Mesendoderm (in vitro differentiated cells): Measurements from ENCODE around the gene FBXW12.

Experiments
- DNase-seq: peaks from one replicate; pipeline ENCODE4 v3.0.0; 2013
- H2AK5ac ChIP-seq: 2 replicates; pipeline ENCODE4 v1.6.1; 2013; ENCODE audit warnings: low read length, inconsistent platforms
- H2BK120ac ChIP-seq: 2 replicates; pipeline ENCODE4 v1.6.1; 2013; ENCODE audit warnings: low read depth, mild to moderate bottlenecking, low read length, moderate library complexity, mixed read lengths
- H2BK15ac ChIP-seq: replicated peaks from 2 replicates; pipeline ENCODE4 v1.6.1; 2013; ENCODE audit warnings: low read depth, mild to moderate bottlenecking, moderate library complexity
- H2BK5ac ChIP-seq: 2 replicates; pipeline ENCODE4 v1.6.1; 2013; ENCODE audit warnings: low read length, inconsistent platforms
- H3K18ac ChIP-seq: 2 replicates; pipeline ENCODE4 v1.6.1; 2013; ENCODE audit warnings: mild to moderate bottlenecking, low read length, mixed read lengths
- H3K23ac ChIP-seq: one replicate; pipeline ENCODE4 v1.6.1; 2013; ENCODE audit warnings: low read length
- H3K27ac ChIP-seq: 2 replicates; pipeline ENCODE4 v1.5.1; 2013; ENCODE audit warnings: low read depth, mild to moderate bottlenecking, inconsistent platforms, low read length, moderate library complexity
- H3K27me3 ChIP-seq: 2 replicates; pipeline ENCODE4 v1.6.1; 2013; ENCODE audit warnings: low read length, control low read depth, mild to moderate bottlenecking, inconsistent platforms; ENCODE audit not compliant: insufficient read depth, poor library complexity
- H3K36me3 ChIP-seq: 2 replicates; pipeline ENCODE4 v1.6.1; 2013; ENCODE audit warnings: low read length, inconsistent platforms; ENCODE audit not compliant: control insufficient read depth, insufficient read depth
- H3K4ac ChIP-seq: one replicate; pipeline ENCODE4 v1.6.1; 2013; ENCODE audit warnings: low read depth, mild to moderate bottlenecking, low read length, moderate library complexity
- H3K4me1 ChIP-seq: 2 replicates; pipeline ENCODE4 v1.6.1; 2013; ENCODE audit warnings: low read depth, low read length, inconsistent platforms; ENCODE audit not compliant: control insufficient read depth
- H3K4me2 ChIP-seq: 2 replicates; pipeline ENCODE4 v1.6.1; 2013; ENCODE audit warnings: low read length
- H3K4me3 ChIP-seq: 2 replicates; pipeline ENCODE4 v1.5.1; 2013; ENCODE audit warnings: mild to moderate bottlenecking, low read length
- H3K56ac ChIP-seq: one replicate; pipeline ENCODE4 v1.6.1; 2013; ENCODE audit warnings: low read length
- H3K79me1 ChIP-seq: 2 replicates; pipeline ENCODE4 v1.6.1; 2013; ENCODE audit warnings: low read length, inconsistent platforms
- H3K79me2 ChIP-seq: 2 replicates; pipeline ENCODE4 v1.6.1; 2013; ENCODE audit warnings: mild to moderate bottlenecking, low read length; ENCODE audit not compliant: control insufficient read depth, insufficient read depth
- H3K9ac ChIP-seq: 2 replicates; pipeline ENCODE4 v1.6.1; 2013; ENCODE audit warnings: low read length, inconsistent platforms
- H4K5ac ChIP-seq: one replicate; pipeline ENCODE4 v1.6.1; 2013; ENCODE audit warnings: low read length
- H4K8ac ChIP-seq: one replicate; pipeline ENCODE4 v1.6.1; 2013; ENCODE audit warnings: low read depth, mild to moderate bottlenecking, control low read depth, low read length, moderate library complexity
- WGBS: extraction: QIAGEN DNeasy Blood & Tissue Kit; methylation state at CpG from one replicate; pipeline ENCODE4 v1.1.7; 2013; ENCODE audit warnings: low lambda C conversion rate, missing lambda C conversion rate; ENCODE audit not compliant: insufficient coverage; ENCODE audit errors: extremely low coverage; 5-methylcytosine and 5-hydroxymethylcytosine counted together

FBXW12 gene

DNA sequence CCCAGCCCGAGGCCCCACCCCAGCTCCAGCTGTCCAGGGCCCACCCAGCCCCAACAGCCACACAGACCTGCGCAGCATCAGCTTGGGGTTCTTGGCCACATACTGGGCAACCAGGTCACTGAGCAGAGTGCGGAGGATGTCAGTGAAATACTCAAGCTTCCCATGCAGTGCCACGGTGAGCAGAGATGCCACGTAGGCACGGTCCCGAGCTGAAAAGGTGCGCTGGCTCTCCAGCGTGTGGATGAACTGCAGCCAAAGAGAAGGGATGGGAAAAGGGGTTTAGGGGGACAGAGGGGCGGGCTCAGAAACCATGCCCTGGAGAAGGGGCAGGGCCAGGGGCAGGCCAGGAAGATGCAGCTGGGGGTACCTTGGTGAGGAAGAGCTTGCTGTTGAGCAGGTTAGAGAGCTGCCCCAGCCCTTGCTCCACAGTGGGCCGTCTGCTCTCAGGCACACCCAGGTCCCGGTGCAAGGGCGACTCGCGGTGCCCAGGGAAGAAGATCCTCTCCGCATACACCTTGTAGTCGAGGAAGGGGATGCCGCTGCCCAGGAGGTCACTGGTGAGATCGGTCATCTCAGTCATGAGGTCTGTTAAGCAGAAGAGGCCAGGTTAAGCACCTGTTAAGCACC is 40.5 kb downstream of the FBXW12 start:
- DNase-seq = no peak
- Histone ChIP-seq H2BK15ac (no peak overlapping the region), H3K23ac (no peak overlapping the region), H4K8ac (no peak overlapping the region), H3K79me1 (no peaks in the 10 kb centered on the region), H2BK120ac (no peak overlapping the region), H3K56ac (no peak overlapping the region), H3K79me2 (no peaks in the 10 kb centered on the region), H3K4me1 (no peaks in the 10 kb centered on the region), H3K27me3 (no peaks in the 10 kb centered on the region), H3K4ac (no peak overlapping the region), H3K18ac (no peak overlapping the region), H3K36me3 (peaks cover 27% of the 10 kb centered on the region), H3K9ac (no peak overlapping the region), H2BK5ac (no peak overlapping the region), H3K4me2 (no peak overlapping the region), H2AK5ac (no peak overlapping the region), H3K27ac (no peak overlapping the region), H4K5ac (no peak overlapping the region), H3K4me3 (no peak overlapping the region)
- no CpG with 5 or more reads among the region's 19 CpGs for WGBS

DNA sequence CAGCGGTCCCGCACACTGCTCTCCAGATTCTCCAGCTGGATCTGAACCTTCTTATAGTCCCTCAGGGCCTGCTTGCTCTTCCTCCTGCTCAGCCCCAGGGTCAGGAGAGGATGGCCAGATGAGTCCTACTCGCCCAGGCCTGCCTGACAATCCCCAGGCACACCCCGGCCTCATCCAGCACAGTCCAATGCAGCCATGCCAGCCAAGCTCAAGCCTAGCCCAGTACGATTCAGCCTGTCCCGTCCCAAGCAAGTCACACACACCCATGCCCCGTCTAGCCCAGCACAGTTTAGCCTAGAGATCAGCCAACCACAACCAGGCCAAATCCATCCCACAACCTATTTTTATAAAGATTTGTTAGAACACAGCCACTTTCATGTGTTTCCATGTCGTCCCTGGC is 41.1 kb downstream of the FBXW12 start:
- H3K27ac ChIP-seq = no peak overlapping the region
- no peaks in the 10 kb centered on the region for H3K79me1 ChIP-seq
- no peak overlapping the region for H2BK15ac ChIP-seq
- no peak overlapping the region for H4K8ac ChIP-seq
- no peak overlapping the region for H3K56ac ChIP-seq
- H2BK5ac ChIP-seq = no peak overlapping the region
- H4K5ac ChIP-seq = no peak overlapping the region
- H3K23ac ChIP-seq = no peak overlapping the region
- no peak overlapping the region for H2AK5ac ChIP-seq
- WGBS = no CpG with 5 or more reads among the region's 8 CpGs
- H2BK120ac ChIP-seq = no peak overlapping the region
- peaks cover 29% of the 10 kb centered on the region for H3K36me3 ChIP-seq
- H3K9ac ChIP-seq = no peak overlapping the region
- no peak overlapping the region for H3K4me2 ChIP-seq
- no peak overlapping the region for H3K4me3 ChIP-seq
- H3K4me1 ChIP-seq = no peaks in the 10 kb centered on the region
- DNase-seq = no peak
- no peak overlapping the region for H3K4ac ChIP-seq
- H3K79me2 ChIP-seq = no peaks in the 10 kb centered on the region
- H3K27me3 ChIP-seq = no peaks in the 10 kb centered on the region
- H3K18ac ChIP-seq = no peak overlapping the region

DNA sequence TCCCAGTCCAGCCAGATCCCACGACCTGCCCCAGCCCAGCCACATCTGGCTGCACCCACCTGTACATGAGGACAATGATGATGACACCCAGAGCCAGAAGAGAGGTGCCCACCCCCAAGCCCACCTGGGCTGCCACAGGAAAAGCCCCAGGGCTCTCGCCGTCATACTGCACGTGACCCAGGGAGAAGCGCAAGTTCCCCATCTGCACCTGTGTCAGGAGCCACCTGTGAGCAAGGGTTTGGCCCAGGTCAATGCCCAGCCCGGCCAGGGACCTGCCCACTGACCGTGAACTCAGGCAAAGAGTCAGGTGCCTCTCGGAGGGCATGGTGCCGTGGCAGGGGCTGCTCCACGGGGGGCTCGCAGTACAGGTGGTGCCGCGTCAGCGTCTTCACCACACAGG is 41.6 kb downstream of the FBXW12 start:
- Histone ChIP-seq H3K18ac (no peak overlapping the region), H3K36me3 (peaks cover 30% of the 10 kb centered on the region), H2AK5ac (no peak overlapping the region), H3K4me1 (no peaks in the 10 kb centered on the region), H3K4me2 (no peak overlapping the region), H2BK120ac (no peak overlapping the region), H3K9ac (no peak overlapping the region), H3K27me3 (no peaks in the 10 kb centered on the region), H3K79me1 (no peaks in the 10 kb centered on the region), H4K5ac (no peak overlapping the region), H2BK5ac (no peak overlapping the region), H2BK15ac (no peak overlapping the region), H3K79me2 (no peaks in the 10 kb centered on the region), H3K23ac (no peak overlapping the region), H3K4me3 (no peak overlapping the region), H3K27ac (no peak overlapping the region), H4K8ac (no peak overlapping the region), H3K4ac (no peak overlapping the region), H3K56ac (no peak overlapping the region)
- no CpG with 5 or more reads among the region's 14 CpGs for WGBS
- no peak for DNase-seq

DNA sequence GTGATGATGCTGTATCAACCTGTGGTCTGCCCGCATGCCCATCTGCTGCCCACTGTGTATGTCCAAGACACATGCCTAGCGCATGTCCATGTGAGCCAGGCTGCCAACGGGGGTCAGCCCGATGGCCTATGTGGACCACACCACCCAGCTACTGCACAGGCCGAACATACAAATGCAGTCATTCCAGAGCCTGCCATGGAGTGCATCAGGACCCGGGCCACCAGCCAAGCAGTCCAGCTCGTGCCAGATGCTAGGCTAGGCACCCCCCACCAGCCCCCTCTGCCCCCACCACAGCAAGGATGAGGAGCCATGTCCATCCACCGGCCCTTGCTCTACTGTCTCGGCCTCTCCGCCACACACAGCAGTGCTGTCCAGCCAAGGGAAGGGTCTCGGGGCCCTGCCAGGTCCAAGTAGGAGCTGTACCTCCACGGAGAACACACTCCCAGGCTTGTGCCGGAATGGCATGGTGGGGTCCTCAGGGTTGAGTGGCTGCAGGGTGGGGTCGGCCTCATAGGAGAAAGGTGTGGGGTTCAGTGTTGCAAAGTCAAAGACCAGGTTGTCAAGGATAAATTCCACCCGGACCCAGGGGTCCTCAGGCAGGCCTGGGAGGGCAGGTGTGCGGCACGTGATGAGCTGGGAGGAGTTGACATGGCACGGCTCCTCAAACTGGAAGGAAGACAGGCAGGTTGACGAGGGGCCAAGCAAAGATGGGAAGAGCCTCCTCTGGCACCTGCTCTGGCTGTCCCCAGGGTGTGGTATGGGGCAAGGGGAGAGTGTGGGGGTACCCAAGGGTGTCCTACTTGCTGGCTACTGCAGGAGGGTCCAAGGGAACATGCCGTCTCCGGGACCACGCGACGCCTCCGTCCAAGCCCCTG is 42.6 kb downstream of the FBXW12 start:
- Histone ChIP-seq H3K4me1 (no peaks in the 10 kb centered on the region), H3K79me1 (no peaks in the 10 kb centered on the region), H3K27me3 (no peaks in the 10 kb centered on the region), H4K5ac (no peak overlapping the region), H3K27ac (no peak overlapping the region), H3K4me3 (no peak overlapping the region), H3K23ac (no peak overlapping the region), H2BK5ac (no peak overlapping the region), H3K79me2 (no peaks in the 10 kb centered on the region), H3K56ac (no peak overlapping the region), H3K4ac (no peak overlapping the region), H3K18ac (no peak overlapping the region), H3K9ac (no peak overlapping the region), H2BK15ac (no peak overlapping the region), H3K4me2 (no peak overlapping the region), H2AK5ac (no peak overlapping the region), H3K36me3 (peaks cover 30% of the 10 kb centered on the region), H2BK120ac (no peak overlapping the region), H4K8ac (no peak overlapping the region)
- DNase-seq = no peak
- no CpG with 5 or more reads among the region's 25 CpGs for WGBS

DNA sequence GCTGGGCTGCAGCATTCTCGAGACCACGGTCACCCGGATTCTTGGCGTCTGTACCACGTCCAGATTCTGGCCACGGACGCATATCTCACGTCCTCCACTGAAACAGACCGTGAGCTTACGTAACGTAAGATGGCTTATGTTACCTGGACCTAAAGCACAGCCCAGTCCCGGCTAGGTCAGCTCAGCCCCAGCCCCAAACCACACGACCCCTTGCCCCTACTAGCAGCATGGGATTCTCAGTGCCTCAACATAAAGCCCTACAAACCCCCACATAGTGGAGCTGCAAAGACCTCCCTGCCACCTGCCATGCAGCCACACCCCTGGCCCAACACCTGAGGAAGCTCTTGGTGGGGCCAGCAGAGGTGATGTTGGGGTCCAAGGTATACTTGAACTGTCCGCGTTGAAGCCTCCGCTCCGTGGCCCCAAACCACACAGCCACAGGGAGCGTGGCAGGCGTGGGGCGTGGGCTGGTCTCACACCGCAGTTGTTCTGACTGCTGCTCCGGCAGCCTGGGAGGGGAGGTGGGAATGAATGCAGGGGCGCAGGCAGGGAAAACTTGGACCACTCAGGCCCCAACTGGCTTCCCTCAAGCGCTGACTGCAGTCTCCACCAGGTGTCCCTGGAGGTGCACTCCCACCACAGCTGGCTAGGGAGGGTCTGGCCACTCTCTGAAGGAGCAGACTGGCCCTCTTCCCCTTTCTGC is 43.4 kb downstream of the FBXW12 start:
- no peak overlapping the region for H3K27ac ChIP-seq
- no peaks in the 10 kb centered on the region for H3K79me1 ChIP-seq
- peaks cover 27% of the 10 kb centered on the region for H3K36me3 ChIP-seq
- no peak overlapping the region for H3K4me2 ChIP-seq
- H3K4me3 ChIP-seq = no peak overlapping the region
- H2AK5ac ChIP-seq = no peak overlapping the region
- WGBS = no CpG with 5 or more reads among the region's 24 CpGs
- no peak overlapping the region for H4K8ac ChIP-seq
- no peak overlapping the region for H3K23ac ChIP-seq
- no peaks in the 10 kb centered on the region for H3K27me3 ChIP-seq
- no peak overlapping the region for H3K4ac ChIP-seq
- no peak for DNase-seq
- no peaks in the 10 kb centered on the region for H3K79me2 ChIP-seq
- H4K5ac ChIP-seq = no peak overlapping the region
- no peak overlapping the region for H2BK15ac ChIP-seq
- no peak overlapping the region for H2BK120ac ChIP-seq
- H3K18ac ChIP-seq = no peak overlapping the region
- no peak overlapping the region for H3K56ac ChIP-seq
- no peak overlapping the region for H3K9ac ChIP-seq
- no peaks in the 10 kb centered on the region for H3K4me1 ChIP-seq
- no peak overlapping the region for H2BK5ac ChIP-seq
